Activated T-helper 17 cell treated with anti-CD3 and anti-CD28 coated beads, Interleukin-2, amount 50 U/mL, for 72 hours (primary cell): ENCODE results near the gene PSMD5. TPM values are rescaled to one million over a fixed set of nuclear protein-coding genes. Genes with fewer than 3 reads are reported as not detected.

Experiments
- total RNA-seq, 2 donors: library from RNA; stranded (reverse); gene quantifications; one replicate each; pipeline ENCODE4 v1.2.3, GENCODE V29; 2022

The PSMD5 gene
- total RNA-seq, 2 donors from 2014 or later, result 60.2 to 62.8 TPM

Other genes starting within 250 kb of the PSMD5 start
- gene MEGF9, start 128.5 kb downstream of the PSMD5 start, total RNA-seq, result 1 to 10 TPM; 3.3 to 4.1 TPM
- gene FBXW2, start 49.5 kb downstream of the PSMD5 start, total RNA-seq, result 10 to 100 TPM; 50.4 to 87.8 TPM
- 100 to 1,000 TPM; 236 to 258 TPM for gene PHF19, start 34.3 kb upstream of the PSMD5 start, total RNA-seq
- 100 to 1,000 TPM in 1 of 2 donors, 10 to 100 TPM in 1; 71.4 to 164 TPM for gene TRAF1, start 83.9 kb upstream of the PSMD5 start, total RNA-seq
- gene C5, start 207.4 kb upstream of the PSMD5 start, total RNA-seq, result 1 to 10 TPM; 1.7 to 1.8 TPM
- gene CNTRL, start 232.0 kb upstream of the PSMD5 start, total RNA-seq, result 10 to 100 TPM; 58.9 to 65.4 TPM